Aorta (tissue), 5 donors: ENCODE measurements around the gene ABTB2. TPM values are rescaled to one million over a fixed set of nuclear protein-coding genes. Genes with fewer than 3 reads are reported as not detected.

ENCODE experiments used
- ATAC-seq: fragments of 200-7000 bp; cut with Tn5 transposase; one replicate; pipeline ENCODE4 v1.9.1; 2022; ENCODE audit warnings: moderate library complexity; ENCODE audit not compliant: low FRiP score
- DNase-seq, 2 donors: peaks; one replicate each; pipeline ENCODE4 v3.0.0-alpha.2; 2020
- H3K27ac ChIP-seq, 2 donors: one replicate each; pipeline ENCODE4 v1.5.1; 2013; ENCODE audit warnings: low read length in 2 of 2, mild to moderate bottlenecking in 2 of 2, moderate library complexity in 2 of 2, control low read depth in 1 of 2, inconsistent platforms in 1 of 2, low read depth in 1 of 2
- H3K27me3 ChIP-seq, 2 donors: one replicate each; pipeline ENCODE4 v1.6.1; 2013; ENCODE audit warnings: control low read depth in 1 of 2, low read length in 1 of 2, mild to moderate bottlenecking in 1 of 2, moderate library complexity in 1 of 2; ENCODE audit not compliant: insufficient read depth in 2 of 2, control insufficient read depth in 1 of 2
- H3K36me3 ChIP-seq, 2 donors: one replicate each; pipeline ENCODE4 v1.6.1; 2013; ENCODE audit warnings: control low read depth in 1 of 2, low read length in 1 of 2, mild to moderate bottlenecking in 1 of 2; ENCODE audit not compliant: insufficient read depth in 2 of 2, control insufficient read depth in 1 of 2
- H3K4me1 ChIP-seq, 2 donors: one replicate each; pipeline ENCODE4 v1.6.1; 2013; ENCODE audit warnings: low read length in 2 of 2, control low read depth in 1 of 2, mild to moderate bottlenecking in 1 of 2, moderate library complexity in 1 of 2; ENCODE audit not compliant: insufficient read depth in 2 of 2, control insufficient read depth in 1 of 2
- H3K4me3 ChIP-seq, 2 donors: one replicate each; pipeline ENCODE4 v1.5.1; 2013; ENCODE audit warnings: low read length in 2 of 2, control low read depth in 1 of 2, mild to moderate bottlenecking in 1 of 2
- H3K9me3 ChIP-seq: one replicate; pipeline ENCODE4 v1.6.1; 2013; ENCODE audit warnings: mild to moderate bottlenecking, low read length; ENCODE audit not compliant: control insufficient read depth
- WGBS, 2 donors: extraction: QIAGEN DNeasy Blood & Tissue Kit; methylation state at CpG; one replicate each; pipeline ENCODE4 v1.1.7; 2013; 5-methylcytosine and 5-hydroxymethylcytosine counted together
- intact Hi-C, 2 donors: fragments of 100-400 bp; cut with DNase I; formaldehyde crosslinking; loops; one replicate each; pipeline versions ENCODE4 v1.14.2 to v1.15.0; 2022
- polyA plus RNA-seq, 2 donors: library from polyadenylated mRNA; stranded (reverse); fragments of 200-250 nt; gene quantifications; one replicate each; pipeline ENCODE4 v1.2.3, GENCODE V29; 2013
- total RNA-seq, 2 donors: library from RNA; stranded (reverse); fragmentation: NEBNext Ultra II Directional; extraction: Animal tissue kit (Norgen Biotek cat#: 25700); gene quantifications; one replicate each; pipeline ENCODE4 v1.2.1, GENCODE V29; 2021
- donor health status: healthy with polysubstance abuse.
- donor health status: Bipolar disorder and iron deficiency.
- donor health status: DM: no; HTN: no; CAD: no.
- donor health status: DM: no; HTN: no; CAD: no.
- donor health status: DM: yes; HTN: yes; CAD: no.

Gene ABTB2
- total and polyA plus RNA-seq, 4 donors: 2.9 to 11.4 (median 6.9) TPM

DNA sequence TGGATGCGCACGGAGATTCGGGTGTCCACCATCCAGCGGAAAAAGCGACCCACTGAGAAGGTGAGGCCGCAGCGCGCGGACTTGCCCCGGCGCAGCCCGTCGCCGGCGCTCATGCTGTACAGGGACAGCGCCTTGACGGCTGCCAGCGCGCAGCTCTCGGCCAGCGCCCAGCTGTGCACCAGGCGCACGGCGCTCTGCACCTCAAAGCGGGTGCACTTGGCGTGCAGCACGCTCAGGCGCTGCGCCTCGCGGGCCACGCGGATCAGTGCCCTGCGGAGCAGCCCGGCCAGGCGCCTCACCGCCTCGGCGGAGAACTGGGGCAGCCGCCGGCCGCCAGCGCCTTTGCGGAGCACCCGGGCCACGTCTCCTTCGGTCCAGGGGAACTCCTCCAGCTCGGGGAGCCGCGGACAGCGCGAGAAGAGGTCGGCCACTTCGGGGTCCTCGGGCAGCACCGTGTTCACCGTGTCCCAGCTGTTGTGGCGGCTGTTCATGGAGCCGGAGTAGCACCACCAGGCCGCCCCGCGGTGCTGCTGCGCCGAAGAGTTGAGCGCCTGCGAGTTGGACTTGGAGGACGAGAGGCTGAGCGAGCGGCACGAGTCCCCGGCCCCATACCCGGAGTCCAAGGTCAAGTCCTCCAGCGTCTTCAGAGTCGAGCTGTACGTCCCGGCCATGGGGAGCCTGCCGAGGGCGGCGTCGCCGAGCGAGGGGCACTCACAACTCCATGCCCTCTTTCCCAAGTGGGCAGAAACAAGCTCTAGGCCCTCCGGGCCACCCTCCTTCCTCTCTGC is 703 bp downstream of the ABTB2 start:
- Histone ChIP-seq H3K4me1 (peaks cover 0 to 3% of the 10 kb centered on the region in 2 donors), H3K27ac (peak overlapping the region in 1 of 2 donors; percentile 71), H3K4me3 (peak overlapping the region; percentile 4 to 71), H3K27me3 (no peaks in the 10 kb centered on the region), H3K36me3 (no peaks in the 10 kb centered on the region), H3K9me3 (no peaks in the 10 kb centered on the region)
- intact Hi-C loops: loop anchor here (5.0 kb wide), 2 partner anchors 105 to 165 kb away; no protein-coding TSS in a partner anchor
- ATAC-seq: peak; percentile 70
- 0 to 1% methylated on average over 69 to 83 of the region's 83 CpGs for WGBS, 2 donors
- DNase-seq: peak; percentile 77 to 87

DNA sequence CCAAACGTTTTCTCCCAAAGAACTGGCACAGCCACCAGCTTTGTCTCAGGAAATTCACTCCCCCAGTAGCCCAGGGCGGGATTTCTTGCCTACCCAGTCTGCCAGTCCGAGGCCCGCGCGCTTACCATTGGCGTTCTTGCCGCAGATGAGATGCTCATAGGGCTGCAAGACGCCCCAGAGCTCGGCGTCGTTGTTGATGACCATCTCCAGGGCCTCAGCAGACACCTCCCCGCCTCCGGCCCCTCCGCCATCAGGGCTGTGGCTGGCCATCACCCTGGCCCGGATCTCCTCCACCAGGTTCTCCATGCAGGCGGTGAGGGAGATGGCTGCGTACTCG is 1.3 kb downstream of the ABTB2 start:
- Histone ChIP-seq H3K4me1 (peaks cover 0 to 3% of the 10 kb centered on the region in 2 donors), H3K9me3 (no peaks in the 10 kb centered on the region), H3K4me3 (peak overlapping the region; percentile 4 to 71), H3K27me3 (no peaks in the 10 kb centered on the region), H3K36me3 (no peaks in the 10 kb centered on the region), H3K27ac (no peak overlapping the region)
- intact Hi-C loops: loop anchor here (5.0 kb wide), 2 partner anchors 104 to 164 kb away; no protein-coding TSS in a partner anchor
- peak in 1 of 2 donors; percentile 70 for DNase-seq
- peak; percentile 2 for ATAC-seq
- 1% methylated on average over 19 of the region's 19 CpGs for WGBS, 2 donors

DNA sequence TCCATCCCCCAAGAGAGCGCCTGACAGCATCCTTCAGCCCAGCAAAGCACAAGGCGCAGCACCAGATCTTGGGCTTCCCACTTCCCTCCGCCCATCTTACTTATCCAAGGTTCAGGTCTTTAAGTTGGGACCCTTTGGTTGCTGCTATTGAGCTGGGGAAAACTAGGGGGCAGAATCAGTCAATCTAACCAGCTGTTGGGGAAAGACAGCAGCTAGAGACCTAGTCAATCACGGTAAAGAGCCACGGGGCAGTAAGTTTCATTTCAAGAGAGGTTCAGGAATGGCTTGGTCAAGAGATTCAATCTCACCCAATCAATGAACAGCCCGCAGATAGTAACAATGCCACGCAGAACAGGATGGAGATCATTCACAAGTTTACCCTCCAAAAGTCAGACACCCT is 1.7 kb downstream of the ABTB2 start:
- peaks cover 0 to 3% of the 10 kb centered on the region in 2 donors for H3K4me1 ChIP-seq
- DNase-seq (no peak), ATAC-seq (no peak)
- H3K27ac ChIP-seq: no peak overlapping the region
- H3K27me3 ChIP-seq: no peaks in the 10 kb centered on the region
- no peaks in the 10 kb centered on the region for H3K36me3 ChIP-seq
- WGBS, 2 donors: 47 to 48% methylated on average over 7 of the region's 7 CpGs
- H3K4me3 ChIP-seq: peak overlapping the region; percentile 21 to 71
- H3K9me3 ChIP-seq: no peaks in the 10 kb centered on the region
- intact Hi-C loops: loop anchor here (5.0 kb wide), 2 partner anchors 104 to 164 kb away; no protein-coding TSS in a partner anchor

DNA sequence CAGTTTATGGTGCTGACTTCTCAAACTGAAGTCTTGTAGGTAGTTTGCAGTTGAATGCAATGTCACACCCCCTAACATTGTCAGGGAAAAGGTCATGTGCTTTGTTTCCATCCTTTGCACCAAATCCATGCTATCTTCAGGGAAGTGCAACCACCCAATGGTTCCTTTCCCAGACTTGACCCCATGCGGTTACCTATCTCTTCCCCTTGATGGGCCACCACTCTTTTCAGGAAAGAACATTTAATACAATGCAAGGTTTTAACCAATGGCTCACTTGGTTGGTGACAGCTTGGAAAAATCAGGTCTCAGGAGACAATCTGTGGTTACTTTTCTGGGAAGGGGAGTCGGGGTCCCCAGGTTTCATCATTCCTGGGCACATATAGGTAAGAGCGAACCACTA is 2.1 kb downstream of the ABTB2 start:
- intact Hi-C loops: loop anchor here (5.0 kb wide), 2 partner anchors 103 to 163 kb away; no protein-coding TSS in a partner anchor
- 85 to 88% methylated on average over 3 of the region's 3 CpGs for WGBS, 2 donors
- DNase-seq (no peak), ATAC-seq (no peak)
- no peaks in the 10 kb centered on the region for H3K36me3 ChIP-seq
- no peaks in the 10 kb centered on the region for H3K9me3 ChIP-seq
- H3K4me1 ChIP-seq: peaks cover 0 to 3% of the 10 kb centered on the region in 2 donors
- peak overlapping the region in 1 of 2 donors; percentile 71 for H3K4me3 ChIP-seq
- no peak overlapping the region for H3K27ac ChIP-seq
- H3K27me3 ChIP-seq: no peaks in the 10 kb centered on the region

DNA sequence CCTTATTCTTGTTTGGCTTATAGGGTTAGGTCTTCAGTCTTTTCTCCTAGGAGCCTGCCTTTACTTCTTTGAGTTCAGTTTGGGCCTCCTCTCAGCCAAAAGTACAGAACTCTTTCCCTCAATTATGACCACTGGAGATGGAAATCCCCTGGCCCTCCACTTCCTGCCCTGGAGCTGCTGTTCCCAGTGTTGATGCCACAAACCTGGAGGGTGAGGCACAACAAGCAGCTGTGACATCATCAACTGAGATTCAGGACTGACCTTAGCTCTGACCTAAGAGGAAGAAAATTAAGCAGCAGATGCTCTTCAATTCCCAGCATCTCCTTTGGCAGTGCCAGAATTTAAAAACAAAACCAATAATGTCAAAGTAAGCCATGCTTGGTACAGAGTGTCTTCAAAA is 3.0 kb downstream of the ABTB2 start:
- ATAC-seq (no peak), DNase-seq (no peak)
- no peaks in the 10 kb centered on the region for H3K36me3 ChIP-seq
- H3K27ac ChIP-seq: no peak overlapping the region
- no peak overlapping the region for H3K4me3 ChIP-seq
- H3K9me3 ChIP-seq: no peaks in the 10 kb centered on the region
- intact Hi-C loops: loop anchor here (5.0 kb wide), 2 partner anchors 102 to 162 kb away; no protein-coding TSS in a partner anchor
- no peaks in the 10 kb centered on the region for H3K27me3 ChIP-seq
- H3K4me1 ChIP-seq: peaks cover 1 to 3% of the 10 kb centered on the region in 2 donors

DNA sequence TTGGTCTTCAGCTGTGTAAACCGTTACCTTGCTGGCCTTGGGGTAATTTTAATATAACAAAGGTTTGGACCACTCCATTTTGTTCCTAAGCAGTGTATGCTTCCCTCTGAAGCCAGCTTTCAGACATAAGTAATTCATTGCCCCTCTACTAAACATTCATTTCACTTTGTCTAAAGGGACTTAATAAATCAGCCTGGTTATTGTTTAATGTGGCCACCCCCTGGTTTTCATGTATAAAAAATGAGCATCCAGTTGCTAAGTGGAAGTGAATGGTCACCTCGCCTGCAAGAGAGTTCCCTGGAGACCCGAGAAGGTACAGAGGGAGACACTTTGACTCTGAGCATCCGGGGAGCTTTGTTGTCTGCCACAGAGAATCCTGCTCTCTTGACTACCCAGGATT is 3.9 kb downstream of the ABTB2 start:
- intact Hi-C loops: no loop called here
- Histone ChIP-seq H3K4me1 (peaks cover 3 to 10% of the 10 kb centered on the region in 2 donors), H3K27me3 (no peaks in the 10 kb centered on the region), H3K9me3 (no peaks in the 10 kb centered on the region), H3K4me3 (no peak overlapping the region), H3K36me3 (no peaks in the 10 kb centered on the region), H3K27ac (no peak overlapping the region)
- ATAC-seq: no peak
- no peak for DNase-seq
- WGBS, 2 donors: 80 to 93% methylated on average over 4 of the region's 4 CpGs

DNA sequence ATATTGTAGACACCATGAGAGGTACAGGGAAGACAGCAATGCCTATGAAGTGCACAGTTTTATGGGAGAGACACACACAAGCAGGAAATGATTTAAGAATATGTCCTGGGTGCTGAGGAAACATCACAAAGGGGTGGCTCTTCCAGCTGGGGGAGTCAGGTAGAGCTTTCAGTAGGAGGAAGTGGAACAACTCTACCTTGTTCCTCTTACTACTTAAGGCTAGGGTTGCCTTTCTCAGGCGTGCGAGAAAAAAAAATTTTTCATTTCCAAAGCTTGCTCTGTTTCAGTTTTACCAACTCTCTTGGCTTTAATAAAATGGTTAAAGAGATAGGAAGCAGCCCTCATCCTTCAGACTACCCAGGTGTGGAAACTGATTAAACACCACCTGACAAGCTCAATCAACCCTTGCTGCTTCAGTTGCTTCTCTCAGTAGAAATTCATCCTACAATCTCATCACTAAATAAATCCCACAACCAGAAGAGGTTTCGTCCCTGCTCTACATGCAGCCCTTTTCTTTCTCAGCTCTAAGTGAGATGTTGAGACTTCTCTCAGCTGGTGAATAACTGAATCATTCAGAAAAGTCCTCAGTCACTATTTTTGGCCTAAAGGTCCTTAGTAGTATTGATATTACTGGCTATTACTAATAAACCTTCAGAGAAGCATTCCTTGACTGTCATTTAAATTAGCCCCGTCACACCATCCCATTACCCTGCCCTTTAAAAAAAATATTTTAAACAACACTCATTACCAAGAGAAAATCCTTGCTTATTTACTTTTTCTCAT is 5.9 kb downstream of the ABTB2 start:
- intact Hi-C loops: no loop called here
- ATAC-seq: no peak
- WGBS, 2 donors: 96 to 99% methylated on average over 4 of the region's 4 CpGs
- DNase-seq: no peak
- H3K4me3 ChIP-seq: no peak overlapping the region
- H3K36me3 ChIP-seq: no peaks in the 10 kb centered on the region
- no peak overlapping the region for H3K27ac ChIP-seq
- peaks cover 6 to 14% of the 10 kb centered on the region in 2 donors for H3K4me1 ChIP-seq
- H3K9me3 ChIP-seq: no peaks in the 10 kb centered on the region
- no peaks in the 10 kb centered on the region for H3K27me3 ChIP-seq

DNA sequence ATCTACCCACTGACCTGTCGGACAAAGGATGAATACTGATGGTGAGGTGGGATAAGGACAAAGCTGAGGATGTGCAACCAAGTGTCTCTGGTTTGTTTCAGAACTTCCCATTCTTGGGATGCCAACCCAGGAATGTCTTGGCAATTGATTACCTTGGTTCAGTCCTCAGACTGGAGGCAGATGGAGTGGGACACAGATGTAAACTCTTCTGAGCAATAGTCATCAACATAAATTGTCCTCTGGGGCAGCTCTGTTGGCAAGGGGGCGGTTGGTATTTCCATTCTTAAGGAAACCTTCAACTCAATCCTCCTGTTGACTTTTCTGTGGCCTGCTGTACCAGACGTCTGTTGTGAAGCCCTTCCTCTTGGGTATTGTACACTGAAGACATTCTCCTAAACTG is 6.8 kb downstream of the ABTB2 start:
- DNase-seq (no peak), ATAC-seq (no peak)
- no peaks in the 10 kb centered on the region for H3K27me3 ChIP-seq
- H3K9me3 ChIP-seq: no peaks in the 10 kb centered on the region
- WGBS, 2 donors: 61 to 73% methylated on average over 3 of the region's 3 CpGs
- H3K27ac ChIP-seq: peak overlapping the region in 1 of 2 donors; percentile 7
- no peaks in the 10 kb centered on the region for H3K36me3 ChIP-seq
- no peak overlapping the region for H3K4me3 ChIP-seq
- peaks cover 6 to 14% of the 10 kb centered on the region in 2 donors for H3K4me1 ChIP-seq
- intact Hi-C loops: no loop called here
